ENCODE results near the gene CACNB3. TPM values are rescaled to one million over a fixed set of nuclear protein-coding genes. Genes with fewer than 3 reads are reported as not detected.
A peak's percentile ranks its signal among the peaks of the same experiment; 100 is the strongest.

The CACNB3 gene
- total RNA-seq, 1 donor from 2014 or later, result 36.1 TPM

DNA sequence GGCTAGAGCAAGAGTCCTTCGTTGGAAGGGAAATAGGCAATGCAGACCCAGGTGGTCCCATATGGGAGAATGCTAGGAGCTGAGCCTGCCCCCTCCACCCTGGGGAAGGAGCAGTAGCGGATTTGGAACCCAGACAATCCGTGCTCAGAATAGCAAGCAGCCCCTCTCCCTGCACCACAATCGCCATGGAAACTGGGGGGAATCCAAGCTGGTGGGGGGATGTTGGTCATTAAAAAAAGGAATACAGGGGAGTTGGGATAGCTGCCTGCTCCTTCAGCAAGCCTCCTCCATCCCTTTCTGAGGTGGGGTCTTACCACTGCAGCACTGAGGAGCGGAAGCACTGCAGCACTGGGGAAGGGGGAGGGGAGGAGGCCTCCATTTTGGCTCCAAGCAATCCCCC is 44.5 kb downstream of the CACNB3 start:
- no peak for DNase-seq (ENCODE audit: extremely low spot score in 2 of 2)
- H3K4me3 ChIP-seq, result no peak overlapping the region
- peaks cover 9% of the 10 kb centered on the region for H3K4me1 ChIP-seq
- no peaks in the 10 kb centered on the region for H3K27me3 ChIP-seq
- H3K36me3 ChIP-seq, result no peaks in the 10 kb centered on the region
- no peak overlapping the region for H3K27ac ChIP-seq
- TF ChIP-seq, protein P1, sequence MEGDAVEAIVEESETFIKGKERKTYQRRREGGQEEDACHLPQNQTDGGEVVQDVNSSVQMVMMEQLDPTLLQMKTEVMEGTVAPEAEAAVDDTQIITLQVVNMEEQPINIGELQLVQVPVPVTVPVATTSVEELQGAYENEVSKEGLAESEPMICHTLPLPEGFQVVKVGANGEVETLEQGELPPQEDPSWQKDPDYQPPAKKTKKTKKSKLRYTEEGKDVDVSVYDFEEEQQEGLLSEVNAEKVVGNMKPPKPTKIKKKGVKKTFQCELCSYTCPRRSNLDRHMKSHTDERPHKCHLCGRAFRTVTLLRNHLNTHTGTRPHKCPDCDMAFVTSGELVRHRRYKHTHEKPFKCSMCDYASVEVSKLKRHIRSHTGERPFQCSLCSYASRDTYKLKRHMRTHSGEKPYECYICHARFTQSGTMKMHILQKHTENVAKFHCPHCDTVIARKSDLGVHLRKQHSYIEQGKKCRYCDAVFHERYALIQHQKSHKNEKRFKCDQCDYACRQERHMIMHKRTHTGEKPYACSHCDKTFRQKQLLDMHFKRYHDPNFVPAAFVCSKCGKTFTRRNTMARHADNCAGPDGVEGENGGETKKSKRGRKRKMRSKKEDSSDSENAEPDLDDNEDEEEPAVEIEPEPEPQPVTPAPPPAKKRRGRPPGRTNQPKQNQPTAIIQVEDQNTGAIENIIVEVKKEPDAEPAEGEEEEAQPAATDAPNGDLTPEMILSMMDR (IDR thresholded peaks at IDR 0.05), result no peak
- TF ChIP-seq POLR2AphosphoS5 (IDR thresholded peaks at IDR 0.05; ENCODE audit: insufficient read depth in 1 of 2, low read depth in 1 of 2) (no peak), POLR2A (IDR thresholded peaks at IDR 0.05) (no peak)
- intact Hi-C loops (cut with DNase I), result no loop called here
- H3K9me3 ChIP-seq, result no peaks in the 10 kb centered on the region

DNA sequence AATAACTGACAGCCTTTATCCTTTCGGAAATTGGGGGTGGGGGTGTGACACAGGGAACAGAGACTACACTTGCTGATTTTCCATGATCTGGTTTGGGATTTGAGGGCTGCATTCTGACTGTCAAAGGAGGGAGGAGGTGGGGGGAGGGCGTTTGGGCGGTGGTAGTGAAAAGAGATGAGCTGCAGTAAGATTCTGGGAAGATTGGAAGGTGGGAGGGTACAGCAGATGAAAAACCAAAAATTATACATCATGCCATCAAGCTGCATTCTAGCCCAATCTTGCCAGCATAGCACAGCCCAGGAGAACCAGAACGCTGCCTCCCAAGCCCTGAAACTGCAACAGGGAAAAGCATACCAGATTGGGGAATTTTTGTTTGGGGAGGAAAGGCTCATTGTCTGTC is 45.0 kb downstream of the CACNB3 start:
- Histone ChIP-seq H3K27me3 (no peaks in the 10 kb centered on the region), H3K36me3 (no peaks in the 10 kb centered on the region), H3K27ac (no peak overlapping the region), H3K4me1 (peaks cover 9% of the 10 kb centered on the region), H3K4me3 (no peak overlapping the region), H3K9me3 (no peaks in the 10 kb centered on the region)
- no peak for TF ChIP-seq POLR2A (IDR thresholded peaks at IDR 0.05)
- TF ChIP-seq POLR2AphosphoS5 (IDR thresholded peaks at IDR 0.05; ENCODE audit: insufficient read depth in 1 of 2, low read depth in 1 of 2), result no peak
- TF ChIP-seq, protein P1 (IDR thresholded peaks at IDR 0.05), result no peak
- DNase-seq (ENCODE audit: extremely low spot score in 2 of 2), result no peak
- intact Hi-C loops (cut with DNase I), result no loop called here

DNA sequence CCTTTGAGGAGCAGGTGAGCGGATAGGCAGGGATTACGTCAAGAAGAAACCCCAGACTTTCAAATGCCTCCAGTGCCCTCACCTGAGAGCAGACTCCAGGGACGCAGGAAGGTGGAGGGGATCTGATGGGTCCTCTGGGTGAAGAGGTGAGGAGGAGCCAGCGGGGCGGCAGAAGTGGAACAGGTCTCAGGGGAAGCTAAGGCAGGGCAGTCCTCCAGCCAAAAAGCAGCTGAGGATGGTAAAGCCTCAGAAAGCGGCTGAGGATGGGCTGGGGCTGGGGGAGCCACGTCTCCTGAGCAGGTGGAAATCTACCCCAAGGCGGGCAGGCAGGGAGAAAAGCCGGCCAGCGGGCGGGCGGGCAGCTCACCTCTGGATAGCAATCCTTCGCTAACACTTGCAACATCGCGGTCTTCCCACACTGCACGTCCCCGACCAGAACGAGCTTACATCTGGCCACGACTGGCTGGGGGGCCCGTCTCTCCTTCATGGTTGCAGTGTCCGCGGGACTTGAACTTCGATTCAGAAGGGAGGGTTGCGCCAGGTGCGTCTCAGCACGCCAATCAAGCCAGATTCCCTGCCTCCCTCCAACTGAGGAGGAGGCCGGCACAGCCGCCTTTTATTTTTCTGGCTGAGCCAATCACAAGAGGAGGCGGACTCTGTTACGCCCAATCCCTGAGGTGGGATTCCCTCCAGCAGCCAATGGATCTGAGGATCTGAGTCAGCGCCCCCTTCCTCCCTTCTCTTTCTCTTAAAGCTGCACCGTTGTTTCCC is 47.2 kb downstream of the CACNB3 start, which contains the start of gene RND1:
RND1 (minus strand) TSS at position 590 of the 771 bp plus-strand sequence; CDS start at position 487, 103 bp downstream.
- H3K4me1 ChIP-seq, result peaks cover 9% of the 10 kb centered on the region
- intact Hi-C loops (cut with DNase I), result no loop called here

DNA sequence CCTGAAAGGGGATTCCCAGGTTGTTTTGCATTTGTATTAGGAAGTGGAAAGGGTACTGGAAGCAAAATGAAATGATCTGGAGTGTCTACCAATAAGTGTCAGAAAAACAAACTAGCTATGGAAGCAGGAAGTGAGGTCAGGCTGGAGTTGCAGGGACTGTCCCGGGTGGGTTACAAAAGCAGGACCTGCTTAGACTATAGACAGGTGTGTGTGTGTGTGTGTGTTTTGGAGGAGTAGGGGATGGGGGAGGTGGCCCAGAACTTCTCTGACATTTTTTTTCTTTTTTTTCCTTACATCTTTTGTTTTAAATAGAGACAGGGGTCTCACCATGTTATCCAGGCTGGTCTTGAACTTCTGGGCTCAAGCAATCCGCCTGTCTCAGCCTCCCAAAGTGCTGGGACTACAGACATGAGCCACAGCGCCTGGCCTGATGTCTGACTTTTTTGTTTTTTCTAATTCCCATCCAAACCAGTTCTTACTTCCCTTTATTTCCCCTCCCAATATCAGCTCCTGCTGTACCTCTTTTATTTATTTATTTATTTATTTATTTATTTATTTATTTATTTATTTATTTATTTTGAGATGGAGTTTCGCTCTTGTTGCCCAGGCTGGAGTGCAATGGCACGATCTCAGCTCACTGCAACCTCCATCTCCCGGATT is 47.9 kb downstream of the CACNB3 start:
- Histone ChIP-seq H3K4me3 (peak overlapping the region; percentile 52 to 54), H3K9me3 (no peaks in the 10 kb centered on the region), H3K36me3 (no peaks in the 10 kb centered on the region), H3K4me1 (peaks cover 9% of the 10 kb centered on the region), H3K27ac (no peak overlapping the region), H3K27me3 (no peaks in the 10 kb centered on the region)
- intact Hi-C loops (cut with DNase I), result no loop called here
- no peak for DNase-seq (ENCODE audit: extremely low spot score in 2 of 2)
- TF ChIP-seq POLR2AphosphoS5 (IDR thresholded peaks at IDR 0.05; ENCODE audit: insufficient read depth in 1 of 2, low read depth in 1 of 2) (no peak), POLR2A (IDR thresholded peaks at IDR 0.05) (no peak)
- TF ChIP-seq, protein P1 (IDR thresholded peaks at IDR 0.05), result no peak

More for the DNA sequence above, 47.2 kb downstream of the CACNB3 start, which contains the start of gene RND1:
- TF ChIP-seq POLR2AphosphoS5 (IDR thresholded peaks at IDR 0.05; ENCODE audit: insufficient read depth in 1 of 2, low read depth in 1 of 2) (peak; percentile 97 to 99), POLR2A (IDR thresholded peaks at IDR 0.05) (peak; percentile 93 to 94)
- TF ChIP-seq, protein P1 (IDR thresholded peaks at IDR 0.05), result peak in 1 of 3 experiments; percentile 12
- Histone ChIP-seq H3K9me3 (no peaks in the 10 kb centered on the region), H3K4me3 (peak within 1 kb of the TSS; percentile 52 to 54), H3K36me3 (no peaks in the 10 kb centered on the region), H3K27ac (peak within 1 kb of the TSS; percentile 3), H3K27me3 (no peaks in the 10 kb centered on the region)
- DNase-seq (ENCODE audit: extremely low spot score in 2 of 2), result peak in 1 of 2 donors; percentile 93

All from vagina (tissue), 2 donors.